Body of pancreas (tissue), 4 donors: Measurements from ENCODE around the gene FAM120AOS. TPM values are rescaled to one million over a fixed set of nuclear protein-coding genes. Genes with fewer than 3 reads are reported as not detected.

Experiments used
- ATAC-seq: fragments of 150-250 bp; one replicate; pipeline ENCODE4 v1.9.1; 2016
- DNase-seq, 4 donors: peaks; one replicate each; pipeline ENCODE4 v3.0.0-alpha.2; 2019
- H3K27ac ChIP-seq, 4 donors: fragments of 200-600 bp; sonication (generic); 1 replicate in 3 of 4; 2 replicates in 1 of 4; pipeline versions ENCODE4 v1.5.1 to v1.6.1; 2016 to 2019; ENCODE audit warnings: mild to moderate bottlenecking in 1 of 4, mixed read lengths in 1 of 4, moderate library complexity in 1 of 4
- H3K27me3 ChIP-seq, 2 donors: fragments of 200-600 bp; sonication (generic); one replicate each; pipeline ENCODE4 v1.6.0; 2016; ENCODE audit warnings: mild to moderate bottlenecking in 1 of 2
- H3K36me3 ChIP-seq, 2 donors: fragments of 200-600 bp; sonication (generic); replicated peaks in 1 of 2; 2 replicates each; pipeline ENCODE4 v1.5.1; 2016; ENCODE audit warnings: low read depth in 2 of 2; ENCODE audit not compliant: insufficient read depth in 1 of 2
- H3K4me1 ChIP-seq: fragments of 200-600 bp; sonication (generic); one replicate; pipeline ENCODE4 v1.6.0; 2016
- H3K4me3 ChIP-seq, 2 donors: fragments of 200-600 bp; sonication (generic); 1 replicate in 1 of 2; 2 replicates in 1 of 2; pipeline ENCODE4 v1.5.1; 2016 to 2019
- H3K9me3 ChIP-seq, 3 donors: fragments of 200-600 bp; sonication (generic); 1 replicate in 2 of 3; 2 replicates in 1 of 3; pipeline ENCODE4 v1.5.1; 2016
- CTCF ChIP-seq, 7 experiments: fragments of 450-650 bp in 4 of 7; fragments of 200-600 bp in 3 of 7; sonication (generic) in 3 of 7; IDR thresholded peaks; one replicate each; pipeline ENCODE4 v1.5.1; 2016 to 2019; ENCODE audit warnings: antibody characterized with exemption in 7 of 7
- POLR2A ChIP-seq, 3 donors: fragments of 450-650 bp; IDR thresholded peaks; one replicate each; pipeline ENCODE4 v1.6.1; 2016; ENCODE audit warnings: antibody characterized with exemption in 3 of 3, mild to moderate bottlenecking in 2 of 3
- WGBS, 2 donors: methylation state at CpG; one replicate each; pipeline ENCODE4 v1.1.5; 2017; 5-methylcytosine and 5-hydroxymethylcytosine counted together
- intact Hi-C: fragments of 100-400 bp; cut with DNase I; formaldehyde crosslinking; loops from one replicate; pipeline ENCODE4 v1.15.1; 2023
- total RNA-seq, 2 donors: library from RNA; depleted of rRNA; stranded (reverse); fragments of >200 nt; gene quantifications; one replicate each; pipeline ENCODE4 v1.1.0, GENCODE V29; 2016

The FAM120AOS gene
- total RNA-seq, 2 donors from 2014 or later = 35.0 to 44.5 TPM

- H3K4me1 ChIP-seq = peaks cover 44% of the 10 kb centered on the region
Measured at GRCh38 chr9:93471124-93471523, 17.7 kb upstream of the FAM120AOS start.

GRCh38 chr9:93470391-93470790, 17.0 kb upstream of the FAM120AOS start:
- Histone ChIP-seq H3K27ac (no peak overlapping the region), H3K4me3 (no peak overlapping the region), H3K36me3 (no peaks in the 10 kb centered on the region), H3K4me1 (peaks cover 52% of the 10 kb centered on the region), H3K9me3 (no peaks in the 10 kb centered on the region), H3K27me3 (no peaks in the 10 kb centered on the region)
- TF ChIP-seq CTCF (IDR thresholded peaks at IDR 0.05) (no peak), POLR2A (IDR thresholded peaks at IDR 0.05) (no peak)
- intact Hi-C loops = no loop called here
- DNase-seq (no peak), ATAC-seq (no peak)
- 91 to 92% methylated on average over 5 of the region's 5 CpGs for WGBS, 2 donors

More at GRCh38 chr9:93471124-93471523, 17.7 kb upstream of the FAM120AOS start:
- Histone ChIP-seq H3K27me3 (no peaks in the 10 kb centered on the region), H3K36me3 (no peaks in the 10 kb centered on the region), H3K9me3 (no peaks in the 10 kb centered on the region), H3K27ac (no peak overlapping the region), H3K4me3 (no peak overlapping the region)
- no peak for DNase-seq
- TF ChIP-seq POLR2A (IDR thresholded peaks at IDR 0.05) (no peak), CTCF (IDR thresholded peaks at IDR 0.05) (no peak)
- intact Hi-C loops = no loop called here
- no peak for ATAC-seq
- 76 to 77% methylated on average over 6 of the region's 6 CpGs for WGBS, 2 donors

GRCh38 chr9:93468763-93469456, 15.5 kb upstream of the FAM120AOS start:
- no peaks in the 10 kb centered on the region for H3K9me3 ChIP-seq
- DNase-seq = no peak
- H3K4me1 ChIP-seq = peaks cover 67% of the 10 kb centered on the region
- ATAC-seq = no peak
- H3K4me3 ChIP-seq = no peak overlapping the region
- H3K27me3 ChIP-seq = no peaks in the 10 kb centered on the region
- intact Hi-C loops = no loop called here
- WGBS, 2 donors = 28% methylated on average over 5 of the region's 5 CpGs
- H3K27ac ChIP-seq = peak overlapping the region in 2 of 4 donors; percentile 56 to 63
- no peaks in the 10 kb centered on the region for H3K36me3 ChIP-seq
- TF ChIP-seq POLR2A (IDR thresholded peaks at IDR 0.05) (no peak), CTCF (IDR thresholded peaks at IDR 0.05) (no peak)

- Histone ChIP-seq H3K4me3 (no peak overlapping the region), H3K27me3 (no peaks in the 10 kb centered on the region), H3K27ac (peak overlapping the region in 3 of 4 donors; percentile 30 to 63 (median 56)), H3K4me1 (peaks cover 74% of the 10 kb centered on the region), H3K9me3 (no peaks in the 10 kb centered on the region), H3K36me3 (no peaks in the 10 kb centered on the region)
- peak; percentile 36 for ATAC-seq
- 15 to 20% methylated on average over 3 of the region's 3 CpGs for WGBS, 2 donors
- intact Hi-C loops = no loop called here
- TF ChIP-seq POLR2A (IDR thresholded peaks at IDR 0.05) (no peak), CTCF (IDR thresholded peaks at IDR 0.05) (no peak)
- DNase-seq = no peak
Measured at GRCh38 chr9:93467462-93467861, 14.1 kb upstream of the FAM120AOS start.

GRCh38 chr9:93467062-93467416, 13.7 kb upstream of the FAM120AOS start:
- no peak overlapping the region for H3K4me3 ChIP-seq
- H3K27ac ChIP-seq = peak overlapping the region in 3 of 4 donors; percentile 30 to 63 (median 56)
- DNase-seq = no peak
- no peaks in the 10 kb centered on the region for H3K36me3 ChIP-seq
- WGBS, 2 donors = 11 to 20% methylated on average over 3 of the region's 3 CpGs
- no peak for ATAC-seq
- no peaks in the 10 kb centered on the region for H3K9me3 ChIP-seq
- H3K27me3 ChIP-seq = no peaks in the 10 kb centered on the region
- TF ChIP-seq CTCF (IDR thresholded peaks at IDR 0.05) = no peak
- TF ChIP-seq POLR2A (IDR thresholded peaks at IDR 0.05) = no peak
- peaks cover 74% of the 10 kb centered on the region for H3K4me1 ChIP-seq
- intact Hi-C loops = no loop called here
